HCT116 (cell line): ENCODE data around the gene DNASE1L3.

Source experiments
- ELF1 ChIP-seq: IDR thresholded peaks from 2 replicates; pipeline ENCODE4 v1.6.1; 2012; ENCODE audit warnings: low read depth, borderline replicate concordance
- EZH2 ChIP-seq: fragments of 200-600 bp; sonication (generic); IDR thresholded peaks from 2 replicates; pipeline ENCODE4 v1.6.1; 2017; ENCODE audit warnings: antibody characterized with exemption, mixed run types
- POLR2A ChIP-seq: IDR thresholded peaks from 2 replicates; pipeline ENCODE4 v1.7.0; 2011; ENCODE audit warnings: borderline replicate concordance; ENCODE audit not compliant: insufficient read depth, insufficient read length; ENCODE audit errors: extremely low read depth
- POLR2AphosphoS5 ChIP-seq: IDR thresholded peaks from 2 replicates; pipeline ENCODE4 v1.6.1; 2011; ENCODE audit warnings: mild to moderate bottlenecking, low read depth, low read length, moderate library complexity
- SIN3A ChIP-seq: IDR thresholded peaks from 2 replicates; pipeline ENCODE4 v1.6.1; 2012; ENCODE audit warnings: low read depth
- SRF ChIP-seq: IDR thresholded peaks from 2 replicates; pipeline ENCODE4 v1.6.1; 2012; ENCODE audit warnings: low read depth
- TF ChIP-seq, protein P1 (sequence below), 3 experiments: fragments of 200-600 bp in 1 of 3; sonication (generic) in 1 of 3; IDR thresholded peaks in 2 of 3; conservative IDR thresholded peaks in 1 of 3; 2 replicates each; pipeline ENCODE4 v1.5.1; 2012 to 2017; ENCODE audit warnings: low read depth in 2 of 3, low read length in 2 of 3, antibody characterized with exemption in 1 of 3, borderline replicate concordance in 1 of 3, control low read depth in 1 of 3, mild to moderate bottlenecking in 1 of 3, mixed read lengths in 1 of 3, mixed run types in 1 of 3, moderate library complexity in 1 of 3; ENCODE audit not compliant: insufficient read depth in 1 of 3
- TF ChIP-seq, protein P2 (sequence below): IDR thresholded peaks from 2 replicates; pipeline ENCODE4 v1.6.1; 2012
- TF ChIP-seq, protein P3 (sequence below): IDR thresholded peaks from 2 replicates; pipeline ENCODE4 v1.6.1; 2011; ENCODE audit warnings: mild to moderate bottlenecking, low read length, moderate library complexity; ENCODE audit not compliant: insufficient replicate concordance; ENCODE audit errors: extremely low read depth

DNA sequence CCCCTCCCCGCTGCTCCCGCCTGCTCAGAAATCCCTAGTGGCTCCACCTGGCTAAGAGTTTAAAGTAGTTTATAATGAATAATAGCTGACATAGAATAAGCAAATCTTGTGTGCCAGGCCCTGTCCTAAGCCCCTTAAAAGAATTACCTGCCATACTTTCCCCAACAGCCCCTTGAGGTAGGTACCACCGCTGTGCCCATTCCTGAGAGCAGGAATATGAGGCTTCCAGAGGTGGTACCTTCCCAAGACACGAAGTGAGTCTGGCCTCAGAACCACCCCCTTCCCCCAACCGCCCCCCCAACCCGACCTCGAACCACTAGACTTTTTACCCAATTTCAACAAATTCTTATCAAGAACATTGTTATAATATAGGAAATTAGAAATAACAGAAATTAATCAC is 28.1 kb upstream of the DNASE1L3 start:
- TF ChIP-seq ELF1, result no peak
- no peak for TF ChIP-seq SRF
- TF ChIP-seq EZH2, result no peak
- TF ChIP-seq, protein P1, sequence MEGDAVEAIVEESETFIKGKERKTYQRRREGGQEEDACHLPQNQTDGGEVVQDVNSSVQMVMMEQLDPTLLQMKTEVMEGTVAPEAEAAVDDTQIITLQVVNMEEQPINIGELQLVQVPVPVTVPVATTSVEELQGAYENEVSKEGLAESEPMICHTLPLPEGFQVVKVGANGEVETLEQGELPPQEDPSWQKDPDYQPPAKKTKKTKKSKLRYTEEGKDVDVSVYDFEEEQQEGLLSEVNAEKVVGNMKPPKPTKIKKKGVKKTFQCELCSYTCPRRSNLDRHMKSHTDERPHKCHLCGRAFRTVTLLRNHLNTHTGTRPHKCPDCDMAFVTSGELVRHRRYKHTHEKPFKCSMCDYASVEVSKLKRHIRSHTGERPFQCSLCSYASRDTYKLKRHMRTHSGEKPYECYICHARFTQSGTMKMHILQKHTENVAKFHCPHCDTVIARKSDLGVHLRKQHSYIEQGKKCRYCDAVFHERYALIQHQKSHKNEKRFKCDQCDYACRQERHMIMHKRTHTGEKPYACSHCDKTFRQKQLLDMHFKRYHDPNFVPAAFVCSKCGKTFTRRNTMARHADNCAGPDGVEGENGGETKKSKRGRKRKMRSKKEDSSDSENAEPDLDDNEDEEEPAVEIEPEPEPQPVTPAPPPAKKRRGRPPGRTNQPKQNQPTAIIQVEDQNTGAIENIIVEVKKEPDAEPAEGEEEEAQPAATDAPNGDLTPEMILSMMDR (IDR thresholded peaks at IDR 0.05 in 2 of 3, conservative IDR thresholded peaks at IDR 0.05 in 1 of 3; ENCODE audit: borderline replicate concordance in 1 of 3, insufficient read depth in 1 of 3, low read depth in 2 of 3, low read length in 2 of 3), result no peak
- TF ChIP-seq, protein P2, sequence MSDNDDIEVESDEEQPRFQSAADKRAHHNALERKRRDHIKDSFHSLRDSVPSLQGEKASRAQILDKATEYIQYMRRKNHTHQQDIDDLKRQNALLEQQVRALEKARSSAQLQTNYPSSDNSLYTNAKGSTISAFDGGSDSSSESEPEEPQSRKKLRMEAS, result no peak
- no peak for TF ChIP-seq POLR2AphosphoS5
- TF ChIP-seq SIN3A, result no peak
- TF ChIP-seq, protein P3, sequence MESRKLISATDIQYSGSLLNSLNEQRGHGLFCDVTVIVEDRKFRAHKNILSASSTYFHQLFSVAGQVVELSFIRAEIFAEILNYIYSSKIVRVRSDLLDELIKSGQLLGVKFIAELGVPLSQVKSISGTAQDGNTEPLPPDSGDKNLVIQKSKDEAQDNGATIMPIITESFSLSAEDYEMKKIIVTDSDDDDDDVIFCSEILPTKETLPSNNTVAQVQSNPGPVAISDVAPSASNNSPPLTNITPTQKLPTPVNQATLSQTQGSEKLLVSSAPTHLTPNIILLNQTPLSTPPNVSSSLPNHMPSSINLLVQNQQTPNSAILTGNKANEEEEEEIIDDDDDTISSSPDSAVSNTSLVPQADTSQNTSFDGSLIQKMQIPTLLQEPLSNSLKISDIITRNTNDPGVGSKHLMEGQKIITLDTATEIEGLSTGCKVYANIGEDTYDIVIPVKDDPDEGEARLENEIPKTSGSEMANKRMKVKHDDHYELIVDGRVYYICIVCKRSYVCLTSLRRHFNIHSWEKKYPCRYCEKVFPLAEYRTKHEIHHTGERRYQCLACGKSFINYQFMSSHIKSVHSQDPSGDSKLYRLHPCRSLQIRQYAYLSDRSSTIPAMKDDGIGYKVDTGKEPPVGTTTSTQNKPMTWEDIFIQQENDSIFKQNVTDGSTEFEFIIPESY, result no peak
- no peak for TF ChIP-seq POLR2A
